K562 (cell line): Measurements from ENCODE around the gene AFDN. TPM values are rescaled to one million over a fixed set of nuclear protein-coding genes. Genes with fewer than 3 reads are reported as not detected.

Experiments used
- BRD4 ChIP-seq: fragments of 200-600 bp; sonication (generic); IDR thresholded peaks from 2 replicates; pipeline ENCODE4 v1.6.1; 2017; ENCODE audit warnings: inconsistent platforms
- CBX8 ChIP-seq: fragments of 200-600 bp; sonication (generic); IDR thresholded peaks from 2 replicates; pipeline ENCODE4 v1.6.1; 2012; ENCODE audit warnings: borderline replicate concordance, mixed run types, low read depth, mild to moderate bottlenecking, moderate library complexity, mixed read lengths, low read length, control low read depth, inconsistent platforms; ENCODE audit not compliant: poor library complexity, severe bottlenecking; ENCODE audit errors: extremely low read depth
- EHMT2 ChIP-seq: fragments of 450-650 bp; IDR thresholded peaks from 2 replicates; pipeline ENCODE4 v1.6.1; 2018; ENCODE audit warnings: antibody characterized with exemption
- EP300 ChIP-seq: IDR thresholded peaks from 2 replicates; pipeline ENCODE4 v1.6.1; 2012; ENCODE audit warnings: low read length, improper control_type of control experiment
- FOXJ2 ChIP-seq: fragments of 200-800 bp; sonication (Bioruptor generic); IDR thresholded peaks from 2 replicates; pipeline ENCODE4 v1.6.1; 2016; ENCODE audit warnings: missing genetic modification characterization, missing compliant biosample characterization
- FOXK2 ChIP-seq, 2 experiments: fragments of 450-650 bp; IDR thresholded peaks in 1 of 2; conservative IDR thresholded peaks in 1 of 2; 2 replicates each; pipeline ENCODE4 v1.6.1; 2016; ENCODE audit warnings: low read depth in 2 of 2, mild to moderate bottlenecking in 1 of 2
- HDGF ChIP-seq: fragments of 450-650 bp; IDR thresholded peaks from 2 replicates; pipeline ENCODE4 v1.6.1; 2016
- JUND ChIP-seq, 2 experiments: IDR thresholded peaks; 2 replicates in 1 of 2; 3 replicates in 1 of 2; pipeline ENCODE4 v1.6.1; 2011; ENCODE audit warnings: borderline replicate concordance in 2 of 2, low read depth in 2 of 2, low read length in 2 of 2, improper control_type of control experiment in 1 of 2, missing biosample characterization in 1 of 2, missing genetic modification characterization in 1 of 2, missing genetic modification reagents in 1 of 2
- MNT ChIP-seq, 2 experiments: fragments of 450-650 bp; conservative IDR thresholded peaks; 2 replicates each; pipeline ENCODE4 v1.6.1; 2017; ENCODE audit warnings: mild to moderate bottlenecking in 2 of 2, moderate library complexity in 2 of 2
- MTA1 ChIP-seq: fragments of 450-650 bp; IDR thresholded peaks from 2 replicates; pipeline ENCODE4 v1.6.1; 2017; ENCODE audit warnings: borderline replicate concordance
- PRMT5 ChIP-seq: sonication (generic); formaldehyde crosslinking; IDR thresholded peaks from 2 replicates; pipeline ENCODE4 v1.5.0; 2020; ENCODE audit warnings: missing genetic modification reagents
- SMAD1 ChIP-seq: fragments of 150-350 bp; IDR thresholded peaks from 2 replicates; pipeline ENCODE4 v1.6.1; 2014; ENCODE audit warnings: low read length, low read depth; ENCODE audit not compliant: partially characterized antibody
- STAT5A ChIP-seq: IDR thresholded peaks from 2 replicates; pipeline ENCODE4 v1.6.1; 2012; ENCODE audit warnings: low read length, inconsistent platforms, borderline replicate concordance
- TAL1 ChIP-seq: fragments of 450-650 bp; IDR thresholded peaks from 2 replicates; pipeline ENCODE4 v1.6.1; 2016; ENCODE audit warnings: mild to moderate bottlenecking
- TBP ChIP-seq: optimal IDR thresholded peaks from 2 replicates; pipeline ENCODE3; 2011; ENCODE audit warnings: low read depth, low read length, improper control_type of control experiment
- THRB ChIP-seq: fragments of 450-650 bp; formaldehyde crosslinking; conservative IDR thresholded peaks from 2 replicates; pipeline ENCODE4 v1.4.0; 2022; ENCODE audit warnings: mild to moderate bottlenecking, missing genetic modification characterization
- ZEB2 ChIP-seq: fragments of 450-650 bp; IDR thresholded peaks from 2 replicates; pipeline ENCODE4 v1.6.1; 2016
- ZKSCAN1 ChIP-seq: fragments of 150-350 bp; IDR thresholded peaks from 2 replicates; pipeline ENCODE4 v1.6.1; 2016; ENCODE audit warnings: low read depth, low read length
- ZNF12 ChIP-seq: sonication (generic); formaldehyde crosslinking; IDR thresholded peaks from 2 replicates; pipeline ENCODE4 v1.4.0; 2020; ENCODE audit warnings: mild to moderate bottlenecking, missing genetic modification reagents
- polyA plus RNA-seq, 8 experiments: library from polyadenylated mRNA; depleted of rRNA in 4 of 8; stranded (reverse) in 5 of 8; unstranded in 3 of 8; fragments of >200 nt; fragmentation: Nextera tagmentation in 2 of 8; fragmentation: Illumina TruSeq in 1 of 8; extraction: Ambion mirVana in 2 of 8; extraction: Trizol in 1 of 8; gene quantifications; 2 replicates each; pipeline versions ENCODE4 v1.2.1 to v1.2.3, GENCODE V29; 2011 to 2014; ENCODE audit warnings: inconsistent platforms in 1 of 8, missing spikeins in 1 of 8
- total RNA-seq, 7 experiments: library from RNA; depleted of rRNA in 6 of 7; stranded (reverse); fragments of >200 nt in 6 of 7; fragmentation: Illumina TruSeq in 2 of 7; extraction: Trizol in 2 of 7; gene quantifications; 2 replicates each; pipeline versions ENCODE4 v1.2.1 to v1.2.3, GENCODE V29; 2011 to 2021; ENCODE audit warnings: low replicate concordance in 1 of 7
- TF ChIP-seq, protein P1 (sequence below), 2 experiments: fragments of 150-350 bp in 1 of 2; IDR thresholded peaks; 2 replicates each; pipeline ENCODE4 v1.6.1; 2012 to 2016; ENCODE audit warnings: low read depth in 2 of 2, low read length in 2 of 2, mild to moderate bottlenecking in 1 of 2, moderate library complexity in 1 of 2

Gene AFDN
- total and polyA plus RNA-seq, 9 of the 15 experiments (the other 6 are each of a cell fraction or from before 2014, with no cell fraction given): 7.2 to 129 (median 105) TPM

DNA sequence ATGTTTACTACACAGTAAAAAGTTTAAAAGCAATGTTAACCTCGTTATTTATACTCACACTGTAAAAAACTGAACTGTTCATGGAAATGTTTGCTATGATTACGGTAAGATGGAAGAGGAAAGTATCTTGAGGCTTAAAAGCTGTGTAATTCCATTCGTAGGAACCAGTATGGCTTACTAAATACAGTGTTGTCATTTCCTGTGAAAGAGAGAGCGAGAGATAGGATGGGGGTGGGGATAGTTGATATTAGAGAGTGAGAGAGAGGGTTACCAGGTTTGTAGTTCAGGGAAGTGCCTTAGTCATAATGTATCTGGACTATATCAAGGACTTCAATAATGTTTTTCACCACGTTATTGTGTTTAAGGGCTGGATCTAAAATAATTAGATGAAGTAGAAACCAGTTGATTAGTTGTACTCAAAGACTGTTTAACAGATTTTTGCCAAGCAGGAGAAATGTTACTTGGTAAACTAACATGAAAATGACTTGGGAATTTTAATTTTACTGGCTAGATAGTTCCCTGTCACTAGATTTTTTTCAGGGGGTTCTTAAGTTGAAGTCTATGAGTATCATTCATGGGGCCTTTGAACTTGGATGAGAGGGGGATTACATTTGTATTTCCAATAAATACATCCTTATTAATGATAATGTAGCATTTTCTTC lies 30.4 kb downstream of the AFDN start (continued):
- no peak for TF ChIP-seq CBX8
- TF ChIP-seq, protein P1, sequence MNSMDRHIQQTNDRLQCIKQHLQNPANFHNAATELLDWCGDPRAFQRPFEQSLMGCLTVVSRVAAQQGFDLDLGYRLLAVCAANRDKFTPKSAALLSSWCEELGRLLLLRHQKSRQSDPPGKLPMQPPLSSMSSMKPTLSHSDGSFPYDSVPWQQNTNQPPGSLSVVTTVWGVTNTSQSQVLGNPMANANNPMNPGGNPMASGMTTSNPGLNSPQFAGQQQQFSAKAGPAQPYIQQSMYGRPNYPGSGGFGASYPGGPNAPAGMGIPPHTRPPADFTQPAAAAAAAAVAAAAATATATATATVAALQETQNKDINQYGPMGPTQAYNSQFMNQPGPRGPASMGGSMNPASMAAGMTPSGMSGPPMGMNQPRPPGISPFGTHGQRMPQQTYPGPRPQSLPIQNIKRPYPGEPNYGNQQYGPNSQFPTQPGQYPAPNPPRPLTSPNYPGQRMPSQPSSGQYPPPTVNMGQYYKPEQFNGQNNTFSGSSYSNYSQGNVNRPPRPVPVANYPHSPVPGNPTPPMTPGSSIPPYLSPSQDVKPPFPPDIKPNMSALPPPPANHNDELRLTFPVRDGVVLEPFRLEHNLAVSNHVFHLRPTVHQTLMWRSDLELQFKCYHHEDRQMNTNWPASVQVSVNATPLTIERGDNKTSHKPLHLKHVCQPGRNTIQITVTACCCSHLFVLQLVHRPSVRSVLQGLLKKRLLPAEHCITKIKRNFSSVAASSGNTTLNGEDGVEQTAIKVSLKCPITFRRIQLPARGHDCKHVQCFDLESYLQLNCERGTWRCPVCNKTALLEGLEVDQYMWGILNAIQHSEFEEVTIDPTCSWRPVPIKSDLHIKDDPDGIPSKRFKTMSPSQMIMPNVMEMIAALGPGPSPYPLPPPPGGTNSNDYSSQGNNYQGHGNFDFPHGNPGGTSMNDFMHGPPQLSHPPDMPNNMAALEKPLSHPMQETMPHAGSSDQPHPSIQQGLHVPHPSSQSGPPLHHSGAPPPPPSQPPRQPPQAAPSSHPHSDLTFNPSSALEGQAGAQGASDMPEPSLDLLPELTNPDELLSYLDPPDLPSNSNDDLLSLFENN (IDR thresholded peaks at IDR 0.05; ENCODE audit: low read depth in 2 of 2, low read length in 2 of 2): 0 out of 4 replicates have a peak, but pooled peaks of 1 of the 2 experiments have one; percentile 47
- TF ChIP-seq FOXJ2: no peak
- TF ChIP-seq TBP: peak; percentile 64
- TF ChIP-seq ZEB2: peak; percentile 60; the same call in 1 of the 2 replicates
- peak; percentile 64; the same call in 1 of the 2 replicates for TF ChIP-seq HDGF
- peak; percentile 30; the same call in 1 of the 2 replicates for TF ChIP-seq TAL1
- no peak for TF ChIP-seq ZNF12
- TF ChIP-seq BRD4: peak; percentile 33; the same call in 1 of the 2 replicates
- TF ChIP-seq PRMT5: no peak
- TF ChIP-seq EP300: peak; percentile 89; the same call in 1 of the 2 replicates
- TF ChIP-seq STAT5A: peak; percentile 43; the same call in 1 of the 2 replicates
- TF ChIP-seq ZKSCAN1: no peak
- TF ChIP-seq SMAD1: no peak
- peak; percentile 73 for TF ChIP-seq MTA1
- peak in 1 of 2 experiments; percentile 1; a peak in 2 of 4 replicates for TF ChIP-seq MNT (conservative IDR thresholded peaks at IDR 0.05)
- TF ChIP-seq THRB: peak; percentile 65; the same call in 1 of the 2 replicates
- peak; percentile 84 for TF ChIP-seq JUND (IDR thresholded peaks at IDR 0.05; ENCODE audit: borderline replicate concordance, low read depth, low read length)
- peak; percentile 79; the same call in 1 of the 3 replicates for TF ChIP-seq JUND (tag; IDR thresholded peaks at IDR 0.05; ENCODE audit: borderline replicate concordance, low read depth, low read length)
- peak; percentile 80 for TF ChIP-seq EHMT2
- peak; percentile 90 to 95 for TF ChIP-seq FOXK2 (conservative IDR thresholded peaks at IDR 0.05 in 1 of 2, IDR thresholded peaks at IDR 0.05 in 1 of 2; ENCODE audit: low read depth in 2 of 2)
